GM19043 (cell line): Measurements from ENCODE around the gene IFITM10.

Experiments used
- ATAC-seq: cut with Tn5 transposase; IDR thresholded peaks from one replicate; pipeline ENCODE4 v1.9.1; 2021; ENCODE audit warnings: low read depth; ENCODE audit not compliant: unreplicated experiment

Gene IFITM10

GRCh38 chr11:1742371-1742770 is 8.0 kb downstream of the IFITM10 start:
- no peak for ATAC-seq

GRCh38 chr11:1741741-1742140 is 8.7 kb downstream of the IFITM10 start:
- no peak for ATAC-seq

DNA sequence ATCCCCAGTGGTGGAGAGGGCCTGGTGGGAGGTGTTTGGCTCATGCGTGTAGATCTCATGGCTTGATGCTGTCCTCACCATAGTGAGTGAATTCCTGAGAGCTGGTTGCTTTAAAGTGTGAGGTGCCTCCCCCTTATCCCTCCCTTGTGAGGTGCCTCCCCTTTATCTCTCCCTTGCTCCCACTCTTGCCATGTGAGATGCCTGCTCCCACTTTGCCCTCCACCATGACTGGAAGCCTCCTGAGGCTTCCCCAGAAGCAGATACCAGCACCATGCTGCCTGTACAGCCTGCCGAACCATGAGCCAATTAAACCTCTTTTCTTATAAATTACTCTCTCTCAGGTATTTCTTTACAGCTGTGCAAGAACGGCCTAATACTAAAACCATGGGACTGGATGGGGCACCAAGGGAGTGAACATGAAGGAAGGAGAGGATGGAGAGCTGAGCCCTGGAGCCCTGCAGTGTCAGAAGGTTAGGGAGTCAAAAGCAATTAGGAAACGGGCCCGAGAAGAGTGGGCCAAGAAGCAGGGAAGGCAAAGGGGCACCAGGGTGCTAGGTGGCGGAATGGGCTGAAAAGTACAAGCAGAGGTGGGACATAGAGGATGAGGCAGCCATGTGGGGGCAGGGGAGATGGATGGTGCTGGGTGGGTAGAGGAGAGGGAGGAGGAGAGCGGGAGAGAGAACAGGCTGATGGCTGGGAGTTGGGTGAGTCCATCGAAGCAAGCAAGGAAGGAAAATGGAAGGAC is 9.4 kb downstream of the IFITM10 start:
- no peak for ATAC-seq

DNA sequence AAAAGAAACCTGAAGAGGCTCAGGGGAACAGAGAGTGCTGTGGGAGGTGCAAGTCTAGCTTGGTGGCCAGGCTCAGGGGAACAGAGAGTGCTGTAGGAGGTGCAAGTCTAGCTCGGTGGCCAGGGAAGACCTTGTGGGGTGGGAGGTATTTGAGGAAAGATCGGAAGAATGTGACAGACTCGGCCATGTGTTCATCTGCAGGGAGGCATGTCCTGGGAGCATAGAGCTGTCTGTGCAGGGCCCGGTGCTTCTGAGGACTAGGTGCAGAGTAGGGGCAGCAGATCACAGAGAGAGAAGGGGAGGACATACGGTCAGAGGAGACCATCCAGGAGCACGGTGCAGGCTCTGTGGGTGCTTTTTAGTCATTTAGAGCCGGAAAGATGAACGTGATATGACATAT is 10.8 kb downstream of the IFITM10 start:
- ATAC-seq: no peak

- no peak for ATAC-seq
These were observed 12.0 kb downstream of the IFITM10 start for GRCh38 chr11:1738380-1738779.

GRCh38 chr11:1737080-1737757 is 13.2 kb downstream of the IFITM10 start:
- ATAC-seq: no peak

GRCh38 chr11:1736447-1736992 is 13.9 kb downstream of the IFITM10 start:
- no peak for ATAC-seq

- no peak for ATAC-seq
These were observed 15.1 kb downstream of the IFITM10 start for GRCh38 chr11:1735271-1735670.

- ATAC-seq: no peak
These were observed 15.7 kb downstream of the IFITM10 start for GRCh38 chr11:1734641-1735081.

DNA sequence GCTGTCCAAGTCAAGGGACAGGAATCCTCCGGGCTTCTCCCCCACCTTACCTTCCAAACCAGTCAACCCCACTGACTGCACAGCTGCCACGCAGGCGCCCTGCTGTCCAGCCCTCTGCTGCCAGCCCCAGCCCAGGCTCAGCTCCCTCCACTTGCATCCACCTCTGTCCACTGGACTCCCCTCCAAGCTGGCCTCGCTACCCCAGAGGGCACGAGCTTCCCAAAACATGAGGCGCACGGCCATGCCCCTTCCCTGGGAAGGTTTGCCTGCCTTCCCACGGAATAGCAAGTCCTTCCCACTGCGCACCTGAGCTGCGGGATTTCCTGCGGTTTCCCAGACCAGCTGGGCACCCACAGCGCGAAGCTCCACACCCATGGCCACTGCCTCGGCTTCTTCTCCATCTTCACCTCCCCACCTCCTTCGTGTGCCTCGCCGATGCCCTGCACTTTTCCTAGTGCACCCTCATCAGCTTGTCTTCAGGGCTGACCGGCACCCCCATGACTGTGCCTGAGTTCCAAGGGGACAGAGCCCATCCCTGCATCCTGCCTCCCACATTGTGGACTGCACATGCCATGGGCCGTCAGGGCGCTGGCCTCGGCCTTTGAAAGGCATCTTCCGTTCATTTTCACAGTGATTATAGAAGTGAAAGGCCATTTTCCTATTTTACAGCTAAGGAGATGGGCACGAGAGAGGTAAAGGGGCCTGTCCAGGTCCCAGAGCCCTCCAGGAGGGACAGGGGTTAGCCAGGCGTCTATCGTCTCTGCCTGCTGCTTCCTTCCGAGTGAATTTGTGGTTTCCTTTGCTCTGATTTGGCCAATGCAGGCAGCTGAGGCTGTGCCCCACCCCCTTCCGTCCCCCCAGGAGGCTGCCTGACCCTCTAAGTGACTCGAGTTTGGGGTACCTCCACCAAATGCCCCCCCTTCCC is 16.4 kb downstream of the IFITM10 start:
- no peak for ATAC-seq

DNA sequence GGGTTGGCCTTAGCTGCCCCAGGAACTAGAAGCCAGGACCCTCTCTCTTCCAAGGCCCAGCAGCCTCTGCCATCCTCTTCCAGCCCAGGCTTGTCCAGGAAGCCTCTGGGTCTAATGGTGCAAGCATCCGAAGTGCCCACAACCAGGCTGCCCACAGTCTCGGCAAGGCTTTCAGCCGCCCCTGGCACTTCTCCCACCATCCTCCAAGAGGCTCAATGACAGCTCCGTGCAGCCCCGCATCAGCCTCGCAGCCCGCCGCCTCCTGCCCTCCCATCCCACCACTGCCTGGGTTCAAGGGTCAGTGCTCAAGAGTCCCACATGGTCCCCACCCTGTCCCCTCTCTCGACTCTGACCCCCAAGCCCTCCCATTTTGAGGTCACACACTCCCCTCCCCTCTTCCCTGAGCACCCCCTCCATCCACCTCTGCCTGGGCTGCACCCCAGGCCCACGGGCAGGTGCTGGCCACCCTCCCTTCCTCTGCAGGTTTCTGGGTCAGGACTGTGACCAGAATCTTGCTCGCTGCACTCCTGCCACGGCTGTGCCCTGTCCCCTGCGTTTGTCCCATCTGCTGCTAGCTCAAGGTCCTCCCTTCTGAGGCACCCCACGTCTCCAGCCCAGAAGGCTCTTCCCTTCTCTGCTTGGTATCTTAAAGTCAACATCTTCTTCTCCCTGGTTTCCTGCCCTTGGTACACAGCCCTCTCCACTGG is 17.2 kb downstream of the IFITM10 start:
- ATAC-seq: no peak

- ATAC-seq: no peak
These were observed 17.9 kb downstream of the IFITM10 start for GRCh38 chr11:1732418-1733008.

GRCh38 chr11:1731451-1732059 is 18.8 kb downstream of the IFITM10 start:
- ATAC-seq: no peak

DNA sequence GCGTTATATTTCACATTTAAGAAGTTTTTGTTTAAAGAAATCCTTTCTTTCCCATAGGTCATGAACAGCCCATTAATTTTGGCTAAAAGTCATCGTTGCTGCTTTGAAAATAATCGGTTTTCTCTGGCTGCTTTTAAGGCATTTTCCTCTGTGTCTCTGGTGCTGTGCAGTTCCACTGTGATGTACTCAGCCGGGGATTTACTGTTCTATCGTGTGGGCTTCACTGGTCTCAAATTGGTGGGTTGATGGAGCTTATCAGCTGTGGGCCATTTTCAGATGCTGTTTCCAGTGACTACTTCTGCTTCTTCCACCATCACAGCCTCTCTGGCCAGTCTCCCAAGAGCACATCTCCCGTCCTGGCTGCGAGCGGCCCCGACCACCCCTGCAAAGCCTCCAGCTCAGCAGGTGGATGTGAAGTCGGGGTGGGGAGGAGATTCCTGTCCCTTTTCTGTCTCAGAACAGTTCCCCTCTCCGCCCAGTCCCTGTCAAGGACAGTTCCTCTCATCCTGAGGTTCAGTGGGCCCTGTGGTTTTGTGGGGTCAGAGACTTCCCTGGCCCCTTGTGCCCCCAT is 20.3 kb downstream of the IFITM10 start:
- ATAC-seq: no peak

GRCh38 chr11:1729692-1730011 is 20.7 kb downstream of the IFITM10 start:
- no peak for ATAC-seq

DNA sequence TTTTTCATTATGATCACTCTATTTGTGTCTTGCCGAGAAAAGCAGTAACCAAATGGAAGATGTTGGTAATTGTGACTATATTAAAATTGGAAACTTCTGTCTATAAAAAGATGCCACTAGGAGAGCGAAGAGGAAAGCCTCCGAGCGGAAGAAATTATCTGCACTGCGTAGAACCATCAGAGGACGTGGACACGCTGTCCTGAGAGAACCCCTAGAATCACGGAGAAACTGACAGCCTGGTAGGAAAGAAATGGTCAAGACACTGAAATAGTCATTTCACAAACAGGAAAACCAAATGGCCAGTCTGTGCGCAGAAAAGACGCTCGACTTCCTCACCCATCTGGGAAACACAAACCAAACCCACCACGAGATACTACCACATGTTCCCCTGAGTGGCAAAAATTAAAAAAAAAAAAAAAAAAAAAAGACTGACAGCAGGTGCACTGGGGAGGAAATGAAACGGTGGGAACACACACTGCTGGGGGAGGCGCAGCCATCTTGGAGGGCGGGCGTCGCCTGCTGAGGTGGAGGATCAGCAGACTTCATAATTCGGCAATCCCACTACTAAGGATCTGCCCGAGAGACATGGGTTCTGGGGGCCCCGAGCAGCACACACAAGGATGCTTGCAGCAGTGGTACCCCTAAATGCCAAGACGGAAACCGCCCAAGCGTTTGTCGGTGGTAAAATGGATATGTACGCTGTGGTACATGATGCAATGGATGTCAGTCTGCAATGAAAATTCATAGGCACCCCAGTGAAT is 21.3 kb downstream of the IFITM10 start:
- no peak for ATAC-seq

GRCh38 chr11:1728301-1728700 is 22.1 kb downstream of the IFITM10 start:
- ATAC-seq: no peak

GRCh38 chr11:1727861-1728260 is 22.5 kb downstream of the IFITM10 start:
- no peak for ATAC-seq
